Endothelial cell (in vitro differentiated cells): Measurements from ENCODE around the gene THBS4. TPM values are rescaled to one million over a fixed set of nuclear protein-coding genes. Genes with fewer than 3 reads are reported as not detected.

ENCODE experiments used
- DNase-seq: peaks from one replicate; pipeline ENCODE4 v3.0.0; 2021; ENCODE audit warnings: low spot score
- H3K27ac Mint-ChIP-seq: one replicate; pipeline ENCODE4 v1.8.0; 2021; ENCODE audit warnings: mixed read lengths, inconsistent platforms; ENCODE audit not compliant: unreplicated experiment
- H3K27me3 Mint-ChIP-seq: one replicate; pipeline ENCODE4 v1.8.0; 2021; ENCODE audit warnings: mild to moderate bottlenecking, moderate library complexity, mixed read lengths, inconsistent platforms; ENCODE audit not compliant: unreplicated experiment
- H3K36me3 Mint-ChIP-seq: one replicate; pipeline ENCODE4 v1.8.0; 2021; ENCODE audit warnings: mild to moderate bottlenecking, low read depth, mixed read lengths, inconsistent platforms; ENCODE audit not compliant: unreplicated experiment
- H3K4me1 Mint-ChIP-seq: one replicate; pipeline ENCODE4 v1.8.0; 2021; ENCODE audit warnings: mild to moderate bottlenecking, mixed read lengths, inconsistent platforms; ENCODE audit not compliant: unreplicated experiment
- H3K4me3 Mint-ChIP-seq: one replicate; pipeline ENCODE4 v1.8.0; 2021; ENCODE audit warnings: mild to moderate bottlenecking, mixed read lengths, inconsistent platforms; ENCODE audit not compliant: unreplicated experiment
- H3K9me3 Mint-ChIP-seq: one replicate; pipeline ENCODE4 v1.8.0; 2021; ENCODE audit warnings: mixed read lengths, inconsistent platforms; ENCODE audit not compliant: unreplicated experiment
- CTCF ChIP-seq: fragments of 200-600 bp; sonication (generic); IDR thresholded peaks from one replicate; pipeline ENCODE4 v1.5.0; 2021; ENCODE audit warnings: antibody characterized with exemption; ENCODE audit not compliant: unreplicated experiment
- total RNA-seq: library from RNA; stranded (reverse); fragmentation: NEBNext Ultra II Directional; extraction: Animal tissue kit (Norgen Biotek cat#: 25700); gene quantifications from one replicate; pipeline ENCODE4 v1.2.1, GENCODE V29; 2021; ENCODE audit not compliant: unreplicated experiment

THBS4 gene
- total RNA-seq, 1 donor from 2014 or later = 3.0 TPM

- Mint-ChIP-seq H3K27ac (no peak overlapping the region), H3K9me3 (no peaks in the 10 kb centered on the region), H3K4me3 (no peak overlapping the region), H3K36me3 (no peaks in the 10 kb centered on the region), H3K27me3 (peaks cover 2% of the 10 kb centered on the region), H3K4me1 (no peaks in the 10 kb centered on the region)
- no peak for DNase-seq
- TF ChIP-seq CTCF = no peak
These were observed 24.3 kb downstream of the THBS4 start for GRCh38 chr5:80059354-80059980.

GRCh38 chr5:80060966-80061365 is 25.8 kb downstream of the THBS4 start:
- no peak overlapping the region for H3K27ac Mint-ChIP-seq
- H3K27me3 Mint-ChIP-seq = peaks cover 2% of the 10 kb centered on the region
- H3K4me3 Mint-ChIP-seq = no peak overlapping the region
- H3K36me3 Mint-ChIP-seq = no peaks in the 10 kb centered on the region
- H3K9me3 Mint-ChIP-seq = no peaks in the 10 kb centered on the region
- H3K4me1 Mint-ChIP-seq = no peaks in the 10 kb centered on the region
- no peak for TF ChIP-seq CTCF
- no peak for DNase-seq

- H3K27me3 Mint-ChIP-seq = peaks cover 2% of the 10 kb centered on the region
- no peak for TF ChIP-seq CTCF
- no peaks in the 10 kb centered on the region for H3K36me3 Mint-ChIP-seq
These were observed 26.4 kb downstream of the THBS4 start for GRCh38 chr5:80061547-80061946.

GRCh38 chr5:80064124-80064523 is 29.0 kb downstream of the THBS4 start:
- peaks cover 2% of the 10 kb centered on the region for H3K27me3 Mint-ChIP-seq
- H3K36me3 Mint-ChIP-seq = no peaks in the 10 kb centered on the region
- DNase-seq = no peak
- no peak overlapping the region for H3K4me3 Mint-ChIP-seq
- no peak overlapping the region for H3K27ac Mint-ChIP-seq
- H3K9me3 Mint-ChIP-seq = no peaks in the 10 kb centered on the region
- TF ChIP-seq CTCF = no peak
- H3K4me1 Mint-ChIP-seq = no peaks in the 10 kb centered on the region

More at GRCh38 chr5:80061547-80061946, 26.4 kb downstream of the THBS4 start:
- no peak for DNase-seq
- no peak overlapping the region for H3K27ac Mint-ChIP-seq
- H3K9me3 Mint-ChIP-seq = no peaks in the 10 kb centered on the region
- H3K4me1 Mint-ChIP-seq = no peaks in the 10 kb centered on the region
- no peak overlapping the region for H3K4me3 Mint-ChIP-seq

GRCh38 chr5:80067016-80067415 is 31.9 kb downstream of the THBS4 start:
- H3K27me3 Mint-ChIP-seq = peaks cover 3% of the 10 kb centered on the region
- H3K9me3 Mint-ChIP-seq = no peaks in the 10 kb centered on the region
- H3K27ac Mint-ChIP-seq = no peak overlapping the region
- DNase-seq = no peak
- H3K36me3 Mint-ChIP-seq = no peaks in the 10 kb centered on the region
- no peak for TF ChIP-seq CTCF
- peaks cover 11% of the 10 kb centered on the region for H3K4me1 Mint-ChIP-seq
- no peak overlapping the region for H3K4me3 Mint-ChIP-seq
